HEK293 (cell line): ENCODE measurements around the gene B3GLCT.

Experiments
- CTCF ChIA-PET: fragments of 350-600 bp; formaldehyde crosslinking; extraction: SDS; loops from one replicate; lab custom pipeline; 2021; ENCODE audit warnings: antibody characterized with exemption; lab: Yijun Ruan, JAX
- POLR2A ChIA-PET: fragments of 300-600 bp; formaldehyde crosslinking; extraction: SDS; loops from one replicate; lab custom pipeline; 2020; ENCODE audit warnings: antibody characterized with exemption, inconsistent platforms; lab: Yijun Ruan, JAX
- H3K27ac ChIP-seq: fragments of 200-500 bp; sonication (Bioruptor generic); 2 replicates; pipeline ENCODE4 v1.5.1; 2014; ENCODE audit warnings: low read depth, low read length, control low read depth, inconsistent platforms; ENCODE audit errors: extremely low read depth
- H3K36me3 ChIP-seq, 2 experiments: fragments of 200-500 bp in 1 of 2; sonication (Bioruptor generic) in 1 of 2; 1 replicate in 1 of 2; 2 replicates in 1 of 2; pipeline ENCODE4 v1.5.1; 2014 to 2017; ENCODE audit warnings: inconsistent platforms in 2 of 2, low read length in 2 of 2; ENCODE audit not compliant: control insufficient read depth in 2 of 2, insufficient read depth in 1 of 2
- H3K4me1 ChIP-seq: fragments of 200-500 bp; sonication (Bioruptor generic); 2 replicates; pipeline ENCODE4 v1.5.1; 2014; ENCODE audit warnings: mild to moderate bottlenecking, low read length, inconsistent platforms; ENCODE audit not compliant: control insufficient read depth, insufficient read depth
- H3K4me3 ChIP-seq: 2 replicates; pipeline ENCODE4 v1.5.1; 2011; ENCODE audit warnings: low read depth, mild to moderate bottlenecking, control low read depth, low read length, moderate library complexity
- H3K9me3 ChIP-seq: fragments of 200-500 bp; sonication (Bioruptor generic); 2 replicates; pipeline ENCODE4 v1.5.1; 2014; ENCODE audit warnings: low read depth, low read length, inconsistent platforms; ENCODE audit not compliant: control insufficient read depth, insufficient read depth
- KLF10 ChIP-seq: fragments of 450-650 bp; IDR thresholded peaks from 2 replicates; pipeline ENCODE4 v1.5.1; 2018; ENCODE audit warnings: missing biosample characterization, mild to moderate bottlenecking, missing genetic modification characterization
- TCF7L2 ChIP-seq: IDR thresholded peaks from 2 replicates; pipeline ENCODE4 v1.6.1; 2011; ENCODE audit warnings: low read depth, mild to moderate bottlenecking, inconsistent platforms, low read length, moderate library complexity, borderline replicate concordance
- YY1 ChIP-seq: fragments of 450-650 bp; formaldehyde crosslinking; IDR thresholded peaks from 2 replicates; pipeline ENCODE4 v1.5.1; 2018; ENCODE audit warnings: missing biosample characterization, missing genetic modification characterization
- ZBTB20 ChIP-seq: fragments of 450-650 bp; formaldehyde crosslinking; IDR thresholded peaks from 2 replicates; pipeline ENCODE4 v1.5.1; 2016; ENCODE audit warnings: missing biosample characterization, missing genetic modification characterization
- ZNF138 ChIP-seq: fragments of 450-650 bp; formaldehyde crosslinking; IDR thresholded peaks from 2 replicates; pipeline ENCODE4 v1.5.1; 2016; ENCODE audit warnings: missing biosample characterization, missing genetic modification characterization, borderline replicate concordance
- ZNF214 ChIP-seq: fragments of 450-650 bp; formaldehyde crosslinking; IDR thresholded peaks from 2 replicates; pipeline ENCODE4 v1.5.1; 2017; ENCODE audit warnings: missing biosample characterization, mild to moderate bottlenecking, missing genetic modification characterization, borderline replicate concordance
- ZNF426 ChIP-seq: fragments of 450-650 bp; formaldehyde crosslinking; IDR thresholded peaks from 2 replicates; pipeline ENCODE4 v1.5.1; 2017; ENCODE audit warnings: missing biosample characterization, missing genetic modification characterization, mild to moderate bottlenecking, inconsistent platforms, moderate library complexity
- ZNF473 ChIP-seq: fragments of 450-650 bp; formaldehyde crosslinking; IDR thresholded peaks from 2 replicates; pipeline ENCODE4 v1.5.1; 2017; ENCODE audit warnings: missing biosample characterization, missing genetic modification characterization
- ZNF521 ChIP-seq: fragments of 450-650 bp; formaldehyde crosslinking; IDR thresholded peaks from 2 replicates; pipeline ENCODE4 v1.5.1; 2017; ENCODE audit warnings: missing biosample characterization, mild to moderate bottlenecking, missing genetic modification characterization
- ZNF560 ChIP-seq: fragments of 450-650 bp; formaldehyde crosslinking; IDR thresholded peaks from 2 replicates; pipeline ENCODE4 v1.5.1; 2017; ENCODE audit warnings: missing biosample characterization, missing genetic modification characterization, borderline replicate concordance
- ZNF561 ChIP-seq: fragments of 450-650 bp; IDR thresholded peaks from 2 replicates; pipeline ENCODE4 v1.5.1; 2018; ENCODE audit warnings: missing biosample characterization, missing genetic modification characterization, borderline replicate concordance
- ZNF585B ChIP-seq: fragments of 450-650 bp; formaldehyde crosslinking; IDR thresholded peaks from 2 replicates; pipeline ENCODE4 v1.5.1; 2016; ENCODE audit warnings: missing biosample characterization, missing genetic modification characterization
- ZNF624 ChIP-seq: fragments of 450-650 bp; formaldehyde crosslinking; IDR thresholded peaks from 2 replicates; pipeline ENCODE4 v1.5.1; 2017; ENCODE audit warnings: missing biosample characterization, missing genetic modification characterization
- ZNF677 ChIP-seq: fragments of 450-650 bp; IDR thresholded peaks from 2 replicates; pipeline ENCODE4 v1.5.0; 2018; ENCODE audit warnings: missing biosample characterization, mild to moderate bottlenecking, missing genetic modification characterization, moderate library complexity
- ZSCAN30 ChIP-seq: fragments of 450-650 bp; IDR thresholded peaks from 2 replicates; pipeline ENCODE4 v1.5.1; 2018; ENCODE audit warnings: missing biosample characterization, mild to moderate bottlenecking, missing genetic modification characterization, moderate library complexity
- TF ChIP-seq, protein P1 (sequence below): fragments of 450-650 bp; formaldehyde crosslinking; IDR thresholded peaks from 2 replicates; pipeline ENCODE4 v1.5.1; 2016; ENCODE audit warnings: missing biosample characterization, missing genetic modification characterization, borderline replicate concordance
- TF ChIP-seq, protein P2 (sequence below): sonication (generic); formaldehyde crosslinking; IDR thresholded peaks from 2 replicates; pipeline ENCODE4 v1.8.1; 2022; ENCODE audit warnings: mild to moderate bottlenecking, moderate library complexity, missing genetic modification reagents
- TF ChIP-seq, protein P3 (sequence below): fragments of 450-650 bp; formaldehyde crosslinking; IDR thresholded peaks from 2 replicates; pipeline ENCODE4 v1.5.1; 2016; ENCODE audit warnings: missing biosample characterization, missing genetic modification characterization
- TF ChIP-seq, protein P4 (sequence below): fragments of 450-650 bp; formaldehyde crosslinking; optimal IDR thresholded peaks from 2 replicates; pipeline ENCODE3; 2016; ENCODE audit warnings: missing biosample characterization, mild to moderate bottlenecking, missing genetic modification characterization
- TF ChIP-seq, protein P5 (sequence below): fragments of 450-650 bp; formaldehyde crosslinking; IDR thresholded peaks from 2 replicates; pipeline ENCODE4 v1.5.1; 2016; ENCODE audit warnings: missing biosample characterization, missing genetic modification characterization, borderline replicate concordance
- TF ChIP-seq, protein P6 (sequence below): fragments of 450-650 bp; formaldehyde crosslinking; IDR thresholded peaks from 2 replicates; pipeline ENCODE4 v1.5.1; 2016; ENCODE audit warnings: missing biosample characterization, missing genetic modification characterization
- TF ChIP-seq, protein P7 (sequence below): fragments of 450-650 bp; formaldehyde crosslinking; IDR thresholded peaks from 2 replicates; pipeline ENCODE4 v1.5.1; 2016; ENCODE audit warnings: missing biosample characterization, missing genetic modification characterization

Gene B3GLCT

DNA sequence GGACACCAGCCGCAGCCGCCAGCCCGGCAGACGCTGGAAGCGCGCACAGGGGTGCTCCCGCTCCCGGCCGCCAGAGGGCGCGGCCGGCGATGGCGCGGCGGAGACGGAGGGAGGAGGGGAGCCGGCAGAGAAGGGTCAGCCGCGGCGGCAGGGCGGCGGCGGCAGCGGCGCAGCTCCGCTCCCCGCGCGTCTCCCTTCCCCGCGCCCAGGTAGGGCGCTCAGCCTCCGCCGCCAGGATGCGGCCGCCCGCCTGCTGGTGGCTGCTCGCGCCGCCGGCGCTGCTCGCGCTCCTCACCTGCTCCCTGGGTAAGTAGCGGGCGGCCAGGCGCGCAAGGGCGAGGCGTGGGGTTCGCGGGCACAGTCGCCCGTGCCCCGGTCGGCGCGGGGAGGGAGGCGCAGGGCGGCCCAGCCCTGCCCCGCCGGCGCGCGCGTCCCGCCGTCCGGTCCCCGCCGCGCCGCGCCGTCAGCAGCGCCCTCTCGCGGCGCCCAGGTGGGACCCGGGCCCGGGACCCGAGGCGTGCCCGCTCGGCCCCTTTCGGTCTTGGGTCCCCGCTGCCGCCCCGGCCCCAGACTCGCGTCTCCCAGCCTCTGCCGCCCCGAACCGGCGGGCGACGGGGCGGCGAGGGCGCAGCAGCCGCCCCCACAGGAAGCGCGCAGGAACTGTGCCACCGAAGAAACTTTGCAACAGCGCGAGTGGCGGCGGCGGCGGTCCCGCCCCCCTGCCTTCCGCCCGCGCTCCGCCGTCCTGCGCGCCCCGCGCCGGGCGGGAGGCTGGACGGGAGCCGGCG is at the start of gene B3GLCT:
Gene B3GLCT (plus strand): TSS at position 127 of the 788 bp plus-strand sequence. CDS start 110 bp downstream, at position 237.
- H3K4me1 ChIP-seq: peaks cover 6% of the 10 kb centered on the region
- peak within 1 kb of the TSS; percentile 97 for H3K27ac ChIP-seq
- peak within 1 kb of the TSS; percentile 67 for H3K4me3 ChIP-seq
- H3K36me3 ChIP-seq: no peaks in the 10 kb centered on the region
- POLR2A ChIA-PET: interaction anchor here (0.5 to 1.1 kb wide), 4 partner anchors 9 to 96 kb away, joined by 3 to 6 read pairs (median 3); no protein-coding TSS in a partner anchor
- no peaks in the 10 kb centered on the region for H3K9me3 ChIP-seq
- CTCF ChIA-PET: interaction anchor here (0.5 to 3.5 kb wide), 9 partner anchors 9 to 207 kb away, joined by 3 to 15 read pairs (median 4); no protein-coding TSS in a partner anchor
- no peak for TF ChIP-seq ZNF521 (tag by site-specific recombination)
- no peak for TF ChIP-seq ZNF473 (tag by site-specific recombination)
- no peak for TF ChIP-seq ZBTB20 (tag by site-specific recombination)
- TF ChIP-seq, protein P1, sequence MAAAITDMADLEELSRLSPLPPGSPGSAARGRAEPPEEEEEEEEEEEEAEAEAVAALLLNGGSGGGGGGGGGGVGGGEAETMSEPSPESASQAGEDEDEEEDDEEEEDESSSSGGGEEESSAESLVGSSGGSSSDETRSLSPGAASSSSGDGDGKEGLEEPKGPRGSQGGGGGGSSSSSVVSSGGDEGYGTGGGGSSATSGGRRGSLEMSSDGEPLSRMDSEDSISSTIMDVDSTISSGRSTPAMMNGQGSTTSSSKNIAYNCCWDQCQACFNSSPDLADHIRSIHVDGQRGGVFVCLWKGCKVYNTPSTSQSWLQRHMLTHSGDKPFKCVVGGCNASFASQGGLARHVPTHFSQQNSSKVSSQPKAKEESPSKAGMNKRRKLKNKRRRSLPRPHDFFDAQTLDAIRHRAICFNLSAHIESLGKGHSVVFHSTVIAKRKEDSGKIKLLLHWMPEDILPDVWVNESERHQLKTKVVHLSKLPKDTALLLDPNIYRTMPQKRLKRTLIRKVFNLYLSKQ (tag by site-specific recombination): no peak
- no peak for TF ChIP-seq ZNF624 (tag by site-specific recombination)
- peak; percentile 23; the same call in 1 of the 2 replicates for TF ChIP-seq YY1
- TF ChIP-seq, protein P2, sequence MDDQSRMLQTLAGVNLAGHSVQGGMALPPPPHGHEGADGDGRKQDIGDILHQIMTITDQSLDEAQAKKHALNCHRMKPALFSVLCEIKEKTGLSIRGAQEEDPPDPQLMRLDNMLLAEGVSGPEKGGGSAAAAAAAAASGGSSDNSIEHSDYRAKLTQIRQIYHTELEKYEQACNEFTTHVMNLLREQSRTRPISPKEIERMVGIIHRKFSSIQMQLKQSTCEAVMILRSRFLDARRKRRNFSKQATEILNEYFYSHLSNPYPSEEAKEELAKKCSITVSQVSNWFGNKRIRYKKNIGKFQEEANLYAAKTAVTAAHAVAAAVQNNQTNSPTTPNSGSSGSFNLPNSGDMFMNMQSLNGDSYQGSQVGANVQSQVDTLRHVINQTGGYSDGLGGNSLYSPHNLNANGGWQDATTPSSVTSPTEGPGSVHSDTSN (CRISPR knock-in tag): 0 out of 2 replicates have a peak, but pooled peaks have one; percentile 56
- TF ChIP-seq, protein P3, sequence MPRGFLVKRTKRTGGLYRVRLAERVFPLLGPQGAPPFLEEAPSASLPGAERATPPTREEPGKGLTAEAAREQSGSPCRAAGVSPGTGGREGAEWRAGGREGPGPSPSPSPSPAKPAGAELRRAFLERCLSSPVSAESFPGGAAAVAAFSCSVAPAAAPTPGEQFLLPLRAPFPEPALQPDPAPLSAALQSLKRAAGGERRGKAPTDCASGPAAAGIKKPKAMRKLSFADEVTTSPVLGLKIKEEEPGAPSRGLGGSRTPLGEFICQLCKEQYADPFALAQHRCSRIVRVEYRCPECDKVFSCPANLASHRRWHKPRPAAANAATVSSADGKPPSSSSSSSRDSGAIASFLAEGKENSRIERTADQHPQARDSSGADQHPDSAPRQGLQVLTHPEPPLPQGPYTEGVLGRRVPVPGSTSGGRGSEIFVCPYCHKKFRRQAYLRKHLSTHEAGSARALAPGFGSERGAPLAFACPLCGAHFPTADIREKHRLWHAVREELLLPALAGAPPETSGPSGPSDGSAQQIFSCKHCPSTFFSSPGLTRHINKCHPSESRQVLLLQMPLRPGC (tag by site-specific recombination): no peak
- TF ChIP-seq ZNF214 (tag by site-specific recombination): no peak
- TF ChIP-seq ZNF426 (tag by site-specific recombination): no peak
- TF ChIP-seq, protein P4, sequence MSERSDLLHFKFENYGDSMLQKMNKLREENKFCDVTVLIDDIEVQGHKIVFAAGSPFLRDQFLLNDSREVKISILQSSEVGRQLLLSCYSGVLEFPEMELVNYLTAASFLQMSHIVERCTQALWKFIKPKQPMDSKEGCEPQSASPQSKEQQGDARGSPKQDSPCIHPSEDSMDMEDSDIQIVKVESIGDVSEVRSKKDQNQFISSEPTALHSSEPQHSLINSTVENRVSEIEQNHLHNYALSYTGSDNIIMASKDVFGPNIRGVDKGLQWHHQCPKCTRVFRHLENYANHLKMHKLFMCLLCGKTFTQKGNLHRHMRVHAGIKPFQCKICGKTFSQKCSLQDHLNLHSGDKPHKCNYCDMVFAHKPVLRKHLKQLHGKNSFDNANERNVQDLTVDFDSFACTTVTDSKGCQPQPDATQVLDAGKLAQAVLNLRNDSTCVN (tag by site-specific recombination): peak; percentile 46
- TF ChIP-seq, protein P5, sequence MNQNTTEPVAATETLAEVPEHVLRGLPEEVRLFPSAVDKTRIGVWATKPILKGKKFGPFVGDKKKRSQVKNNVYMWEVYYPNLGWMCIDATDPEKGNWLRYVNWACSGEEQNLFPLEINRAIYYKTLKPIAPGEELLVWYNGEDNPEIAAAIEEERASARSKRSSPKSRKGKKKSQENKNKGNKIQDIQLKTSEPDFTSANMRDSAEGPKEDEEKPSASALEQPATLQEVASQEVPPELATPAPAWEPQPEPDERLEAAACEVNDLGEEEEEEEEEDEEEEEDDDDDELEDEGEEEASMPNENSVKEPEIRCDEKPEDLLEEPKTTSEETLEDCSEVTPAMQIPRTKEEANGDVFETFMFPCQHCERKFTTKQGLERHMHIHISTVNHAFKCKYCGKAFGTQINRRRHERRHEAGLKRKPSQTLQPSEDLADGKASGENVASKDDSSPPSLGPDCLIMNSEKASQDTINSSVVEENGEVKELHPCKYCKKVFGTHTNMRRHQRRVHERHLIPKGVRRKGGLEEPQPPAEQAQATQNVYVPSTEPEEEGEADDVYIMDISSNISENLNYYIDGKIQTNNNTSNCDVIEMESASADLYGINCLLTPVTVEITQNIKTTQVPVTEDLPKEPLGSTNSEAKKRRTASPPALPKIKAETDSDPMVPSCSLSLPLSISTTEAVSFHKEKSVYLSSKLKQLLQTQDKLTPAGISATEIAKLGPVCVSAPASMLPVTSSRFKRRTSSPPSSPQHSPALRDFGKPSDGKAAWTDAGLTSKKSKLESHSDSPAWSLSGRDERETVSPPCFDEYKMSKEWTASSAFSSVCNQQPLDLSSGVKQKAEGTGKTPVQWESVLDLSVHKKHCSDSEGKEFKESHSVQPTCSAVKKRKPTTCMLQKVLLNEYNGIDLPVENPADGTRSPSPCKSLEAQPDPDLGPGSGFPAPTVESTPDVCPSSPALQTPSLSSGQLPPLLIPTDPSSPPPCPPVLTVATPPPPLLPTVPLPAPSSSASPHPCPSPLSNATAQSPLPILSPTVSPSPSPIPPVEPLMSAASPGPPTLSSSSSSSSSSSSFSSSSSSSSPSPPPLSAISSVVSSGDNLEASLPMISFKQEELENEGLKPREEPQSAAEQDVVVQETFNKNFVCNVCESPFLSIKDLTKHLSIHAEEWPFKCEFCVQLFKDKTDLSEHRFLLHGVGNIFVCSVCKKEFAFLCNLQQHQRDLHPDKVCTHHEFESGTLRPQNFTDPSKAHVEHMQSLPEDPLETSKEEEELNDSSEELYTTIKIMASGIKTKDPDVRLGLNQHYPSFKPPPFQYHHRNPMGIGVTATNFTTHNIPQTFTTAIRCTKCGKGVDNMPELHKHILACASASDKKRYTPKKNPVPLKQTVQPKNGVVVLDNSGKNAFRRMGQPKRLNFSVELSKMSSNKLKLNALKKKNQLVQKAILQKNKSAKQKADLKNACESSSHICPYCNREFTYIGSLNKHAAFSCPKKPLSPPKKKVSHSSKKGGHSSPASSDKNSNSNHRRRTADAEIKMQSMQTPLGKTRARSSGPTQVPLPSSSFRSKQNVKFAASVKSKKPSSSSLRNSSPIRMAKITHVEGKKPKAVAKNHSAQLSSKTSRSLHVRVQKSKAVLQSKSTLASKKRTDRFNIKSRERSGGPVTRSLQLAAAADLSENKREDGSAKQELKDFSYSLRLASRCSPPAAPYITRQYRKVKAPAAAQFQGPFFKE: no peak
- TF ChIP-seq KLF10 (tag by site-specific recombination): no peak
- no peak for TF ChIP-seq TCF7L2
- TF ChIP-seq ZNF561 (tag by site-specific recombination): peak; percentile 25; the same call in 1 of the 2 replicates
- peak; percentile 49; the same call in 1 of the 2 replicates for TF ChIP-seq ZNF677
- TF ChIP-seq, protein P6, sequence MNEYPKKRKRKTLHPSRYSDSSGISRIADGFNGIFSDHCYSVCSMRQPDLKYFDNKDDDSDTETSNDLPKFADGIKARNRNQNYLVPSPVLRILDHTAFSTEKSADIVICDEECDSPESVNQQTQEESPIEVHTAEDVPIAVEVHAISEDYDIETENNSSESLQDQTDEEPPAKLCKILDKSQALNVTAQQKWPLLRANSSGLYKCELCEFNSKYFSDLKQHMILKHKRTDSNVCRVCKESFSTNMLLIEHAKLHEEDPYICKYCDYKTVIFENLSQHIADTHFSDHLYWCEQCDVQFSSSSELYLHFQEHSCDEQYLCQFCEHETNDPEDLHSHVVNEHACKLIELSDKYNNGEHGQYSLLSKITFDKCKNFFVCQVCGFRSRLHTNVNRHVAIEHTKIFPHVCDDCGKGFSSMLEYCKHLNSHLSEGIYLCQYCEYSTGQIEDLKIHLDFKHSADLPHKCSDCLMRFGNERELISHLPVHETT (tag by site-specific recombination): no peak
- no peak for TF ChIP-seq ZNF585B (tag by site-specific recombination)
- TF ChIP-seq, protein P7, sequence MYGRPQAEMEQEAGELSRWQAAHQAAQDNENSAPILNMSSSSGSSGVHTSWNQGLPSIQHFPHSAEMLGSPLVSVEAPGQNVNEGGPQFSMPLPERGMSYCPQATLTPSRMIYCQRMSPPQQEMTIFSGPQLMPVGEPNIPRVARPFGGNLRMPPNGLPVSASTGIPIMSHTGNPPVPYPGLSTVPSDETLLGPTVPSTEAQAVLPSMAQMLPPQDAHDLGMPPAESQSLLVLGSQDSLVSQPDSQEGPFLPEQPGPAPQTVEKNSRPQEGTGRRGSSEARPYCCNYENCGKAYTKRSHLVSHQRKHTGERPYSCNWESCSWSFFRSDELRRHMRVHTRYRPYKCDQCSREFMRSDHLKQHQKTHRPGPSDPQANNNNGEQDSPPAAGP: no peak
- no peak for TF ChIP-seq ZNF138 (tag by site-specific recombination)
- TF ChIP-seq ZSCAN30: peak; percentile 90
- TF ChIP-seq ZNF560 (tag by site-specific recombination): no peak
